ENCODE measurements around the gene NINJ2. TPM values are rescaled to one million over a fixed set of nuclear protein-coding genes. Genes with fewer than 3 reads are reported as not detected.
A peak's percentile ranks its signal among the peaks of the same experiment; 100 is the strongest.

The NINJ2 gene
- total RNA-seq, 1 experiment from 2014 or later: 0.24 TPM

DNA sequence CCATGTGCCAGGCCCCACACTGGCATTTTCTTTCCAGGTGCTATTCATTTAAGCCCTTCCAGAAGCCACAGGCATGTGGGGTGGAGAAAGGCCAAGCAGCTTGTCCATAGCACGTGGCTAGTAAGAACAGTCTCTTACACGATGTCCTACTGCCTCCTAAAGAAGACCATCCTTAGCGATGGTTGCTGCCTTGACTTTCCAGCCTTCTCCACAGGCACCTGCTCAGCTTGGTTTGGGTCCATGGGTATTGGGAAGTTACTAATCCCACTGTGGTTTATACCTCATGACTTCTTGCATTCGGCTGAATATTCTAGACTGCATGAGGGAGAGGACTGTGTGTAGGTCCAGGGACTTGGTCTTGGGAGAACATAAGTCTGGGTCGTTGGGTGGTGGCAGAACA, 49.2 kb downstream of the NINJ2 start:
- Histone ChIP-seq H2BK5ac (ENCODE audit: insufficient read length, low read length) (no peak overlapping the region), H3K4ac (ENCODE audit: low read depth, low read length) (no peak overlapping the region), H3T11ph (ENCODE audit: low read length) (no peak overlapping the region), H2BK20ac (ENCODE audit: low read depth, low read length, poor library complexity, severe bottlenecking) (no peak overlapping the region), H4K91ac (ENCODE audit: insufficient read length, low read depth, low read length) (no peak overlapping the region), H3K79me2 (ENCODE audit: insufficient read depth, low read length) (no peaks in the 10 kb centered on the region), H2AFZ (ENCODE audit: low read length) (no peak overlapping the region), H3K18ac (ENCODE audit: insufficient read length, low read depth, low read length) (no peak overlapping the region), H3K4me1 (ENCODE audit: insufficient read depth, low read length) (no peaks in the 10 kb centered on the region), H3K9ac (ENCODE audit: extremely low read depth, insufficient read length, low read length) (no peak overlapping the region), H3K14ac (ENCODE audit: insufficient read depth, low read length) (no peak overlapping the region), H4K20me1 (ENCODE audit: control insufficient read depth, insufficient read depth, insufficient read length) (no peaks in the 10 kb centered on the region), H4K5ac (ENCODE audit: insufficient read length, low read depth, low read length) (no peak overlapping the region), H3K9me3 (ENCODE audit: control insufficient read depth, low read depth, low read length) (no peaks in the 10 kb centered on the region), H2AK5ac (ENCODE audit: insufficient read length, low read length) (no peak overlapping the region), H3K23me2 (ENCODE audit: insufficient read length, low read depth, low read length, poor library complexity, severe bottlenecking) (no peaks in the 10 kb centered on the region), H3K27me3 (ENCODE audit: insufficient read depth, low read length) (no peaks in the 10 kb centered on the region), H3K4me2 (ENCODE audit: insufficient read depth, insufficient read length, low read length) (no peak overlapping the region), H2BK120ac (ENCODE audit: low read depth, low read length, poor library complexity, severe bottlenecking) (no peak overlapping the region), H2BK12ac (ENCODE audit: insufficient read length, low read depth, low read length) (no peak overlapping the region), H3K79me1 (ENCODE audit: insufficient read depth, low read depth, low read length, poor library complexity, severe bottlenecking) (no peaks in the 10 kb centered on the region), H4K8ac (replicated peaks; ENCODE audit: insufficient read length, low read depth, low read length) (no peak overlapping the region), H2BK15ac (ENCODE audit: low read depth, low read length) (no peak overlapping the region), H3K56ac (ENCODE audit: insufficient read length, low read depth, low read length) (no peak overlapping the region), H3K27ac (ENCODE audit: insufficient read length, low read depth, low read length) (no peak overlapping the region), H3K23ac (ENCODE audit: insufficient read length, low read depth, low read length) (no peak overlapping the region)
- Mint-ChIP-seq H3K36me3 (ENCODE audit: insufficient read depth in 1 of 3, low read depth in 3 of 3) (no peaks in the 10 kb centered on the region), H3K27me3 (ENCODE audit: low read depth) (peaks cover 8% of the 10 kb centered on the region), H3K4me1 (peaks cover 12 to 13% of the 10 kb centered on the region in 2 experiments), H3K27ac (peak overlapping the region in 1 of 3 experiments; percentile 25; a peak in 1 of 7 replicates), H3K9me3 (no peaks in the 10 kb centered on the region), H3K4me3 (no peak overlapping the region)
- TF ChIP-seq, protein P1, sequence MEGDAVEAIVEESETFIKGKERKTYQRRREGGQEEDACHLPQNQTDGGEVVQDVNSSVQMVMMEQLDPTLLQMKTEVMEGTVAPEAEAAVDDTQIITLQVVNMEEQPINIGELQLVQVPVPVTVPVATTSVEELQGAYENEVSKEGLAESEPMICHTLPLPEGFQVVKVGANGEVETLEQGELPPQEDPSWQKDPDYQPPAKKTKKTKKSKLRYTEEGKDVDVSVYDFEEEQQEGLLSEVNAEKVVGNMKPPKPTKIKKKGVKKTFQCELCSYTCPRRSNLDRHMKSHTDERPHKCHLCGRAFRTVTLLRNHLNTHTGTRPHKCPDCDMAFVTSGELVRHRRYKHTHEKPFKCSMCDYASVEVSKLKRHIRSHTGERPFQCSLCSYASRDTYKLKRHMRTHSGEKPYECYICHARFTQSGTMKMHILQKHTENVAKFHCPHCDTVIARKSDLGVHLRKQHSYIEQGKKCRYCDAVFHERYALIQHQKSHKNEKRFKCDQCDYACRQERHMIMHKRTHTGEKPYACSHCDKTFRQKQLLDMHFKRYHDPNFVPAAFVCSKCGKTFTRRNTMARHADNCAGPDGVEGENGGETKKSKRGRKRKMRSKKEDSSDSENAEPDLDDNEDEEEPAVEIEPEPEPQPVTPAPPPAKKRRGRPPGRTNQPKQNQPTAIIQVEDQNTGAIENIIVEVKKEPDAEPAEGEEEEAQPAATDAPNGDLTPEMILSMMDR (conservative IDR thresholded peaks at IDR 0.05): no peak
- WGBS (ENCODE audit: extremely low coverage, insufficient read length, low lambda C conversion rate): no CpG with 5 or more reads among the region's 5 CpGs
- no peak for DNase-seq

Data from H9 (cell line).